ENCODE data around the gene PNLIPRP1. TPM values are rescaled to one million over a fixed set of nuclear protein-coding genes. Genes with fewer than 3 reads are reported as not detected.

PNLIPRP1 gene
- total RNA-seq, 4 donors from 2014 or later = 0.66 to 2.4 TPM; not detected in 2

DNA sequence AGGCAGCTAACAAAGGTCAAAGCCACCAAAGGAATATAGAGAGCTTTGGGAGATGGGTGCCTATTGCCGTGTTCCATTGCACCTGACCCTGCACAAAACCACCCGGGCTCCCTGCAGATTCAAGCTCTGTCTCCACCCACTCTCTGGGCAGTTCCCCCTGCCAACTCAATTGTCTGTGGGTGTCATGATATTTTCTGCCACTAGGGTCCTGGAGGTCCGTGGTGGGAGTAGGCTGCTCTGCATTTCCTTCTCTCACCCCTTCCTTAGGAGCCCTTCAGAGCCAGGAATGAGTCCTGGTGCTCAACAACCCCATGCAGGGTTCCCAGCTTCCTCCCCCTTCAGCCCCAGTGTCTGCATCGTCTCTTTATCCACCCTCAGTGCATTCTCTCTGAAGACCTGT, 64.1 kb downstream of the PNLIPRP1 start:
- Histone ChIP-seq H3K27ac (no peak overlapping the region), H3K9me3 (peaks cover 0 to 16% (median 0%) of the 10 kb centered on the region in 4 donors), H3K27me3 (no peaks in the 10 kb centered on the region), H3K4me3 (no peak overlapping the region), H3K4me1 (no peaks in the 10 kb centered on the region), H3K36me3 (no peaks in the 10 kb centered on the region)
- no peak for DNase-seq (ENCODE audit: low spot score in 2 of 2)
- TF ChIP-seq CTCF (IDR thresholded peaks at IDR 0.05) (peak in 1 of 5 experiments; percentile 14), EP300 (IDR thresholded peaks at IDR 0.05) (no peak), POLR2A (IDR thresholded peaks at IDR 0.05) (no peak)
- 40 to 55% methylated on average over 4 of the region's 4 CpGs for WGBS, 2 donors

DNA sequence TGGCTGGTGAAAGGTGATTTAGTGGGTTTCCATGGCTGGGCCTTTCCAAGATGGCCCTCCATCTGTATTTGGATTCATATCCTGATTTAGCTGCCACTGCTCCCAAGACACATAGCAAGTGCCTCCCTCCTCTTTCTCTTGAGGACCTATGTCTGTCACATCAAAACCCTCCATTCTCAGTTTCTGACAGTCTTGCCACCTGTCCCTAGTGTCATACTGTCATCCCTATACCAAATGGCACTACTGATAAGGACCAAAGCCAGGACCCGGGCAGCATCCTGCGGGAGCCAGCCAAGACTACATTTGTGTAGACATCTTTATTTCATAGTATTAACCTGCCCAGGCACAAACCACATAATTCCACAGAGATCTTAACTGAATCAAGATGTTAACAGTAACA, 64.8 kb downstream of the PNLIPRP1 start:
- no peaks in the 10 kb centered on the region for H3K4me1 ChIP-seq
- H3K27ac ChIP-seq = no peak overlapping the region
- no peaks in the 10 kb centered on the region for H3K27me3 ChIP-seq
- H3K4me3 ChIP-seq = no peak overlapping the region
- WGBS, 2 donors = 71 to 92% methylated on average over 2 of the region's 2 CpGs
- H3K9me3 ChIP-seq = peaks cover 0 to 8% (median 0%) of the 10 kb centered on the region in 4 donors
- no peak for DNase-seq (ENCODE audit: low spot score in 2 of 2)
- H3K36me3 ChIP-seq = no peaks in the 10 kb centered on the region
- TF ChIP-seq EP300 (IDR thresholded peaks at IDR 0.05) (no peak), POLR2A (IDR thresholded peaks at IDR 0.05) (no peak), CTCF (IDR thresholded peaks at IDR 0.05) (no peak)

DNA sequence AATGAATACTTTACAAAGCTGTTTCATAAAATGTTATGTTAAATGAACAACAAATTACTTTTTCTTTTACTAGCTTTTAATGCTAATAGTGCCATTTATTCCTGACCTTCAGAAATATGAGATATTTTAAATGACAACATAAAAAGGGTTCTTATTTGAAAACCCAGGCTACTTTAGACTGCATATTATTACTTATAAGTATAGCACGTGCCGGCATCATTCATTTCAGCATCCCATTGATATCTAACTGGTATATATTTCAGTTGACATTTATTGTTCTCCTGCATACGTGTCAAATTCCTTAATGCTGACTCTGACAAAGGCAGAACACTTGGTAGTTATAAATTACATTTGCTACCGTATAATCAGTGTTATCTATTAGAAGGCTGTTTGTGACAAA, 65.3 kb downstream of the PNLIPRP1 start:
- Histone ChIP-seq H3K4me1 (no peaks in the 10 kb centered on the region), H3K27ac (no peak overlapping the region), H3K9me3 (peaks cover 0 to 3% (median 0%) of the 10 kb centered on the region in 4 donors), H3K36me3 (no peaks in the 10 kb centered on the region), H3K27me3 (no peaks in the 10 kb centered on the region), H3K4me3 (no peak overlapping the region)
- TF ChIP-seq POLR2A (IDR thresholded peaks at IDR 0.05) = no peak
- no peak for TF ChIP-seq CTCF (IDR thresholded peaks at IDR 0.05)
- TF ChIP-seq EP300 (IDR thresholded peaks at IDR 0.05) = no peak
- DNase-seq (ENCODE audit: low spot score in 2 of 2) = no peak
- 50% methylated on average over 4 of the region's 4 CpGs for whole genome bisulfite sequencing, 2 donors

GRCh38 chr10:116657863-116658551, 67.2 kb downstream of the PNLIPRP1 start:
- H3K36me3 ChIP-seq = no peaks in the 10 kb centered on the region
- no peak for DNase-seq (ENCODE audit: low spot score in 2 of 2)
- TF ChIP-seq POLR2A (IDR thresholded peaks at IDR 0.05) (no peak), CTCF (IDR thresholded peaks at IDR 0.05) (no peak), EP300 (IDR thresholded peaks at IDR 0.05) (no peak)
- 87 to 92% methylated on average over 5 of the region's 5 CpGs for WGBS, 2 donors
- peaks cover 0 to 9% (median 3%) of the 10 kb centered on the region in 4 donors for H3K4me1 ChIP-seq
- no peaks in the 10 kb centered on the region for H3K27me3 ChIP-seq
- H3K9me3 ChIP-seq = no peaks in the 10 kb centered on the region
- H3K4me3 ChIP-seq = no peak overlapping the region
- no peak overlapping the region for H3K27ac ChIP-seq

Other genes with a start within 250 kb of the PNLIPRP1 start
- not detected for gene PNLIPRP3, start 163.1 kb upstream of the PNLIPRP1 start, total RNA-seq
- 10 to 100 TPM in 1 of 4 donors, 1 to 10 TPM in 3; 1.1 to 11.4 (median 2.7) TPM for gene PNLIP, start 45.0 kb upstream of the PNLIPRP1 start, total RNA-seq
- gene PNLIPRP2, start 30.0 kb downstream of the PNLIPRP1 start, total RNA-seq = 1 to 10 TPM in 2 of 4 donors, under 1 TPM in 1, not detected in 1; 0.42 to 4.1 (median 2.4) TPM
- gene HSPA12A, start 151.6 kb downstream of the PNLIPRP1 start, total RNA-seq = 100 to 1,000 TPM; 125 to 187 (median 147) TPM

Measured in tibial nerve (tissue), 4 donors.